Globus pallidus (tissue), 1 donor: Measurements from ENCODE around the gene MLLT10.

ENCODE experiments used
- DNase-seq: peaks from one replicate; pipeline ENCODE4 v3.0.0-alpha.2; 2015; ENCODE audit warnings: low spot score

Gene MLLT10

GRCh38 chr10:21733710-21734109 lies 199.7 kb downstream of the MLLT10 start:
- DNase-seq: no peak

GRCh38 chr10:21737106-21737505 lies 203.1 kb downstream of the MLLT10 start:
- DNase-seq: no peak

- no peak for DNase-seq
Measured at GRCh38 chr10:21740989-21741388, 207.0 kb downstream of the MLLT10 start.

- no peak for DNase-seq
Measured at GRCh38 chr10:21742740-21743412, 208.8 kb downstream of the MLLT10 start.

- DNase-seq: no peak
Measured at GRCh38 chr10:21744223-21744622, 210.2 kb downstream of the MLLT10 start.

- DNase-seq: no peak
Measured at GRCh38 chr10:21746118-21746517, 212.1 kb downstream of the MLLT10 start.

- DNase-seq: no peak
Measured at GRCh38 chr10:21747809-21748208, 213.8 kb downstream of the MLLT10 start.

- no peak for DNase-seq
Measured at GRCh38 chr10:21749788-21750187, 215.8 kb downstream of the MLLT10 start.

GRCh38 chr10:21750424-21750823 lies 216.4 kb downstream of the MLLT10 start:
- DNase-seq: no peak

GRCh38 chr10:21751341-21752310 lies 217.6 kb downstream of the MLLT10 start:
- DNase-seq: no peak

GRCh38 chr10:21753497-21754270 lies 219.7 kb downstream of the MLLT10 start:
- no peak for DNase-seq

- DNase-seq: no peak
Measured at GRCh38 chr10:21754410-21755011, 220.5 kb downstream of the MLLT10 start.

- no peak for DNase-seq
Measured at GRCh38 chr10:21756707-21757106, 222.7 kb downstream of the MLLT10 start.

- DNase-seq: no peak
Measured at GRCh38 chr10:21757185-21757901, 223.3 kb downstream of the MLLT10 start.

GRCh38 chr10:21758239-21758638 lies 224.2 kb downstream of the MLLT10 start:
- DNase-seq: no peak

GRCh38 chr10:21758696-21759095 lies 224.7 kb downstream of the MLLT10 start:
- DNase-seq: no peak

- DNase-seq: no peak
Measured at GRCh38 chr10:21759232-21759631, 225.2 kb downstream of the MLLT10 start.

GRCh38 chr10:21760332-21760731 lies 226.3 kb downstream of the MLLT10 start:
- DNase-seq: no peak

GRCh38 chr10:21764466-21765189 lies 230.6 kb downstream of the MLLT10 start:
- no peak for DNase-seq

GRCh38 chr10:21769041-21769440 lies 235.0 kb downstream of the MLLT10 start:
- no peak for DNase-seq

- DNase-seq: no peak
Measured at GRCh38 chr10:21771219-21771618, 237.2 kb downstream of the MLLT10 start.
